ENCODE results near the gene TMEM240.
"Not testable (repeated sequence)": the region's sequence is repeated elsewhere in the genome, so short reads cannot be mapped to it uniquely, and the experiment has no call there.

TMEM240 gene

GRCh38 chr1:1523226-1523625 lies 17.2 kb downstream of the TMEM240 start:
- DNase-seq = not testable (repeated sequence)

- DNase-seq = not testable (repeated sequence)
Observed at GRCh38 chr1:1522536-1522935, 17.9 kb downstream of the TMEM240 start.

DNA sequence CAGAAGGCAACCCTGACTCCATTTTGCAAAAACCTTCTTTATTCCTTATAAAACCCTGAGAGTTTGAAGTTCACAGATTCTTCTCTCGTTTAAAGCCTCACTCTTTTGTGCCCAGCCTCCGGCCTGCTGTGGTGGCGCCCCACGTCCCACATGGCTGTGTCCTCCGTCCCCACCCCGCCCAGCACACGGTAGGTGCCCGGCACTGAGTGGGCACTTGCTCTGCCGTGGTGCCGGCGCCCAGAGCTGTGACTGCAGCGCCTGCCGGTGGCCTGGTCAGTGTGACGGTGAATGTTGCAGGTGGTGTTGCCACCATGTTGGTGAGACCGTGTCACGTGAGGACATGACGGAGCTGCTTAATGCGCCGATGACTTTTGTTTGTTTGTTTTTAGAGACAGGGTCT lies 19.1 kb downstream of the TMEM240 start:
- DNase-seq = no peak

GRCh38 chr1:1519805-1520505 lies 20.5 kb downstream of the TMEM240 start:
- DNase-seq = not testable (repeated sequence)

GRCh38 chr1:1518621-1519007 lies 21.8 kb downstream of the TMEM240 start:
- not testable (repeated sequence) for DNase-seq

DNA sequence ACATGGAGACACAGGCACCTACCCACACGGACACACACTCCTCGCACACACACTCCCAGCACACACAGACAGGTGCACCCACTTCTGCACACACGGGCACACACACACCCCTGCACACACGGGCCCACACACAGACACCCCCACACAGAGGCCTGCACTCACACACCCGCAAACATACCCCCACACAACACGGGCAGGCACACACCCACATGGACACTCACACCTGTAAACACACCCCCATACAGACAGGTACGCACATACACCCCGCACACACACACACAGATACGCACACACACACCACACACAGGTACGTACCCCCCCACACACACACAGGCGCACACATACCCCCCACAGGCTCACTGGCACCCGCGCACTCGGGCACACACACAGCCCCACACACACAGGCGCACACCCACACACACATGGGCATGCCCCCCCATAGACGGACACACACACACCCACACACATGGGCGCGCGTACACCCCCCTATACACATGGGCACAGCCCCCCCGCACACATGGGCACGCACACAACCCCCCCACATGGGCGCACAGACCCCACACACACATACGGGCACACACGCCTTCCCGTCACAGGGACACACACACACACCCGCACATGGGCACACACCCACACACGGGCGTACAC lies 22.3 kb downstream of the TMEM240 start:
- DNase-seq = no peak

DNA sequence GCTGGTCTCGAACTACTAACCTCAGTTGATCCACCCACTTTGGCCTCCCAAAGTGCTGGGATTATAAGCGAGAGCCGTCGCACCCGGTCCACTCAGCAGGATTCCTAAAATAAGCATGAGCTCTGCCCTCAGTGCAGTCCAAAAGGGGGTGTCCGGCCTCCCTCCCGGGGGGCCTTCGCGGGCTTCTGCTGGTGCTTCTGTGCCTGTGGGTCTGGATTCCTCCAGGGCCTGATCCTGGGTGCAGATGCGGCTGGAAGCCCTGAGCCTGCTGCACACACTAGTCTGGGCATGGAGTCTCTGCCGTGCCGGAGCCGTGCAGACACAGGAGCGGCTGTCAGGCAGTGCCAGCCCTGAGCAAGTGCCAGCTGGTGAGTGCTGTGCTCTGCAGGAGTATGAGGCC lies 23.5 kb downstream of the TMEM240 start:
- DNase-seq = not testable (repeated sequence)

- not testable (repeated sequence) for DNase-seq
Observed at GRCh38 chr1:1514376-1514775, 26.0 kb downstream of the TMEM240 start.

GRCh38 chr1:1513675-1514074 lies 26.7 kb downstream of the TMEM240 start:
- DNase-seq = not testable (repeated sequence)

GRCh38 chr1:1512425-1512824 lies 28.0 kb downstream of the TMEM240 start:
- not testable (repeated sequence) for DNase-seq

GRCh38 chr1:1511533-1512285 lies 28.7 kb downstream of the TMEM240 start, which contains the start of gene ATAD3A:
Gene ATAD3A (plus strand): TSS chr1:1512162. CDS start chr1:1512269, 107 bp downstream.
- peak; percentile 98 for DNase-seq

DNA sequence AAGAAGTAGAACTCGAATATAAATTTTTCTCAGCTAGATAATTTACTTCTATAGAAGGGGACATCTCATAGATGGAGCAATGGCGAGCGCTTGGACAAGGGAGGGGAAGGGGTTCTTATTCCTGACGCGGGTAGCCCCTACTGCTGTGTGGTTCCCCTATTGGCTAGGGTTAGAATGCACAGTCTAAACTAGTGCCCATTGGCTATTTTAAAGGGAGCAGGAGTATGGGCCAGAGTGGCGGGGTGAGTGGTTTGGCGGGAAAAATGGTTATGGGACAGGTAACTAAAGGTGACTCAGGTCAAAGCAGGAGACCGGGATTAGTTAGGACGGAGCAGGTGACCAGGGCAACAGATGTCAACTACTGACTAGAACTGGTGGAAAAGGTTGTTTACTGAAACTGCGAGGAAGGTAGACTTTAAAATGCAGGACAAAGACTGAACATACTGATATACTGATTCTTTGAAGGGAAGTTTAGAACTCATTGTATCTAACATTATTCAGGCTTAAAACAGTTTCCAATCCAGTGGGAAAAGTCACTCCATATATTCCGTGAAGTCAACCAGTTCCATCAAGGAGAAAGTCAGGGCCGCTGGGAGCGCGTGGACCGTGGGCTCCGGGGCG lies 29.4 kb downstream of the TMEM240 start:
- peak; percentile 13 for DNase-seq

GRCh38 chr1:1509465-1509850 lies 31.0 kb downstream of the TMEM240 start:
- not testable (repeated sequence) for DNase-seq

- not testable (repeated sequence) for DNase-seq
Observed at GRCh38 chr1:1508775-1509464, 31.5 kb downstream of the TMEM240 start.

- DNase-seq = no peak
Observed at GRCh38 chr1:1507305-1507704, 33.1 kb downstream of the TMEM240 start.

- not testable (repeated sequence) for DNase-seq
Observed at GRCh38 chr1:1505801-1506200, 34.6 kb downstream of the TMEM240 start.

- DNase-seq = peak; percentile 7
Observed at GRCh38 chr1:1505366-1505798, 35.0 kb downstream of the TMEM240 start.

GRCh38 chr1:1504777-1505365 lies 35.6 kb downstream of the TMEM240 start:
- peak; percentile 46 for DNase-seq

- not testable (repeated sequence) for DNase-seq
Observed at GRCh38 chr1:1495461-1495975, 44.9 kb downstream of the TMEM240 start.

DNA sequence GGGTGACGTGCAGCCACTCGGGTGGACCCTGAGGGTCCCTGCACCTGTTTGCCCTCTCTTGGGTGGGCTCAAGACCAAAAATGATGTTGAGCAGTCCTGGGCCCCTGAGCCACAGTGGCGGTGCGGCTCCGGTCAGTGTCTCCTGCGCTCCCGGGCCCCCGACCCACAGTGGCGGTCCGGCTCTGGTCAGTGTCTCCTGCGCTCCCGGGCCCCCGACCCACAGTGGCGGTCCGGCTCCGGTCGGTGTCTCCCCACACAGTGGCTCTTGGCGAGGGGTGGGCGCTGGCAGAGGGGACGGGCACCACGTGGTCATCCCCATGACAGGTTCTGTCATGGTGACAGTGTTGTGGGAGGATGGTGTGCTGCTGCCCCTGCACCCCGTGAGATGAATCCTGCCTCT lies 46.1 kb downstream of the TMEM240 start:
- not testable (repeated sequence) for DNase-seq

DNA sequence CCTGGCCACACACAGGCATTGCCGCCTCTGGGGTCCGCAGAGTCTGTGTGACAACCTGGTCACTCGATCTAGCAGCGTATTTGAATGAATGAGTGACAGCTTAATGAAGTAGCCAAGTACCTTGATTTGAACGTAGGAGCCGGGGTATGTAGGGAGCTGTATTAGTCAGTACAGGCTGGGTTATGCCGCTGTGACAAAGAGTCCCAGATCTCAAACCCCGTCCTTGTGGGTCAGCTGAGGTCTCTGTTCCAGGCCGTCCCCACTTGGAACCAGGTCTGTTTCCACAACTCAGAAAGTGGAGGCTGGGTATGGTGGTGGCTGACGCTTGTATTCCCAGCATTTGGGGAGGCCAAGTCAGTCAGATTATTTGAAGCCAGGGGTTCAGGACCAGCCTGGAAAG lies 48.8 kb downstream of the TMEM240 start:
- no peak for DNase-seq

Measured in fibroblast of upper back skin (primary cell).